HG02870 (cell line): ENCODE measurements around the gene NCSTN.

Source experiments
- ATAC-seq: cut with Tn5 transposase; IDR thresholded peaks from one replicate; pipeline ENCODE4 v1.9.1; 2021; ENCODE audit warnings: mild to moderate bottlenecking, moderate library complexity; ENCODE audit not compliant: unreplicated experiment

NCSTN gene

GRCh38 chr1:160404094-160404493 is 60.9 kb downstream of the NCSTN start:
- ATAC-seq: no peak

- no peak for ATAC-seq
Observed at GRCh38 chr1:160405331-160405877, 62.2 kb downstream of the NCSTN start.

DNA sequence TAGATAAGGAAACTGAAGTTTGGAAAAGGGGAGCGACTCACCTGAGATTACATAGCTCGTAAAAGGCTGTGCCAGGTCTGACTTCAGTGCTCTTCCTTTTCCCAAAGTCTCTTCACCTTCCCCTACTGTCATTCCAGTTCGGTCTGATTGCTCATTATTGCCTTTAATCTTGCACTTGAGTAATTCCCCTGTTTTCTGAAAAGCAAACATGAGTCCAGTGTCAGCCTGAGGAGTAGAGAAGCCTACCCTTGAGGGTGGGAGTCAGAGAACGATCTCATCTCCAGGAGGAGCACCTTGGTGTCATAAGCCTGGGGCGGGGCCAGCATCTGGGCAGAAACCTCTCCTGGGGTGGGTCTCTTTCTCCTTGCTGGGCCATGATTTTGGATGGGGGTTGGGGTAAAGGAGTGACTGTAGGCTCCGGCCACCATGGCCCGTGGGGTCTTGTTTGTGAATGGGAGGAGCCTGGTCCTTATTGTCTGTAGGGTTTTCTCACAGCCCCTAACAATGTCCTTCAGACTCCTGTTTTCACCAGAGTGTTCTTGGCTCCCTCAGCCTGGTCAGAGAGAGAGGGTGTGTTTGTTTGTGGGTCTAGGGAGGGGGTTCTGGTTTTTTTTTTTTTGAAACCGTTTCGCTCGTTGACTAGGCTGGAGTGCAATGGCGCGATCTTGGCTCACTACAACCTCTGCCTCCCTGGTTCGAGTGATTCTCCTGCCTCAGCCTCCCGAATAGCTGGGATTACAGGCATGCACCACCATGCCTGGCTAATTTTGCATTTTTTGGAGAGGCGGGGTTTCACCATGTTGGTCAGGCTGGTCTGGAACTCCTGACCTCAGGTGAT is 63.2 kb downstream of the NCSTN start:
- ATAC-seq: no peak

GRCh38 chr1:160407839-160408801 is 64.9 kb downstream of the NCSTN start:
- ATAC-seq: no peak
